HCT116 (cell line): ENCODE data around the gene PNPLA8.

Experiments
- EZH2 ChIP-seq: fragments of 200-600 bp; sonication (generic); IDR thresholded peaks from 2 replicates; pipeline ENCODE4 v1.6.1; 2017; ENCODE audit warnings: antibody characterized with exemption, mixed run types
- POLR2A ChIP-seq: IDR thresholded peaks from 2 replicates; pipeline ENCODE4 v1.7.0; 2011; ENCODE audit warnings: borderline replicate concordance; ENCODE audit not compliant: insufficient read depth, insufficient read length; ENCODE audit errors: extremely low read depth
- POLR2AphosphoS5 ChIP-seq: IDR thresholded peaks from 2 replicates; pipeline ENCODE4 v1.6.1; 2011; ENCODE audit warnings: mild to moderate bottlenecking, low read depth, low read length, moderate library complexity
- RAD21 ChIP-seq: IDR thresholded peaks from 2 replicates; pipeline ENCODE4 v1.6.1; 2012; ENCODE audit warnings: low read depth, mild to moderate bottlenecking
- TF ChIP-seq, protein P1 (sequence below), 3 experiments: fragments of 200-600 bp in 1 of 3; sonication (generic) in 1 of 3; IDR thresholded peaks in 2 of 3; conservative IDR thresholded peaks in 1 of 3; 2 replicates each; pipeline ENCODE4 v1.5.1; 2012 to 2017; ENCODE audit warnings: low read depth in 2 of 3, low read length in 2 of 3, antibody characterized with exemption in 1 of 3, borderline replicate concordance in 1 of 3, control low read depth in 1 of 3, mild to moderate bottlenecking in 1 of 3, mixed read lengths in 1 of 3, mixed run types in 1 of 3, moderate library complexity in 1 of 3; ENCODE audit not compliant: insufficient read depth in 1 of 3

DNA sequence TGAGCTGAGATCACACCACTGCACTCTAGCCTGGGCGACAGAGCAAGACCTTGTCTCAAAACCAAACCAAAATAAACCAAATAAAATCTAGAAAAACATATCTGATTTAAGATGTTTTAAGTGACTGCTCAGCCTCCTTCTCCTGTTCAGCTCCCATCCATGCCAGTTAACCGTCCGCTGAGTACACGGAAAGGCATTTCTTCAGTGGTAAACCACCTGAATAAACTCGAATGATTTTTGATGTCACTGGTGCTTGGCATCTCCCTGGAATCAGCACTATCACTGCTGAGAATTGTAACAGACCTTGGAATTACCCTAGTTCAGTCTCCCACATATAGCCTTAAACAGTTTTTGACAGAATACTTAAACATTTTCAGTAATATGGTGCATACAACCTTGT lies 45.6 kb downstream of the PNPLA8 start:
- TF ChIP-seq, protein P1, sequence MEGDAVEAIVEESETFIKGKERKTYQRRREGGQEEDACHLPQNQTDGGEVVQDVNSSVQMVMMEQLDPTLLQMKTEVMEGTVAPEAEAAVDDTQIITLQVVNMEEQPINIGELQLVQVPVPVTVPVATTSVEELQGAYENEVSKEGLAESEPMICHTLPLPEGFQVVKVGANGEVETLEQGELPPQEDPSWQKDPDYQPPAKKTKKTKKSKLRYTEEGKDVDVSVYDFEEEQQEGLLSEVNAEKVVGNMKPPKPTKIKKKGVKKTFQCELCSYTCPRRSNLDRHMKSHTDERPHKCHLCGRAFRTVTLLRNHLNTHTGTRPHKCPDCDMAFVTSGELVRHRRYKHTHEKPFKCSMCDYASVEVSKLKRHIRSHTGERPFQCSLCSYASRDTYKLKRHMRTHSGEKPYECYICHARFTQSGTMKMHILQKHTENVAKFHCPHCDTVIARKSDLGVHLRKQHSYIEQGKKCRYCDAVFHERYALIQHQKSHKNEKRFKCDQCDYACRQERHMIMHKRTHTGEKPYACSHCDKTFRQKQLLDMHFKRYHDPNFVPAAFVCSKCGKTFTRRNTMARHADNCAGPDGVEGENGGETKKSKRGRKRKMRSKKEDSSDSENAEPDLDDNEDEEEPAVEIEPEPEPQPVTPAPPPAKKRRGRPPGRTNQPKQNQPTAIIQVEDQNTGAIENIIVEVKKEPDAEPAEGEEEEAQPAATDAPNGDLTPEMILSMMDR (IDR thresholded peaks at IDR 0.05 in 2 of 3, conservative IDR thresholded peaks at IDR 0.05 in 1 of 3; ENCODE audit: borderline replicate concordance in 1 of 3, insufficient read depth in 1 of 3, low read depth in 2 of 3, low read length in 2 of 3) = no peak
- no peak for TF ChIP-seq EZH2
- no peak for TF ChIP-seq POLR2AphosphoS5
- TF ChIP-seq POLR2A = no peak
- no peak for TF ChIP-seq RAD21
